ENCODE measurements around the gene ARHGEF1.
"Not testable (repeated sequence)": the region's sequence is repeated elsewhere in the genome, so short reads cannot be mapped to it uniquely, and the experiment has no call there.

The ARHGEF1 gene

GRCh38 chr19:41909706-41910105 lies 26.7 kb downstream of the ARHGEF1 start:
- H3K4me1 ChIP-seq (ENCODE audit: control insufficient read depth in 1 of 2, insufficient read depth in 2 of 2, low read length in 2 of 2) = no peaks in the 10 kb centered on the region
- H3K4me3 ChIP-seq (ENCODE audit: low read depth in 1 of 2, low read length in 2 of 2) = no peak overlapping the region
- H3K36me3 ChIP-seq (ENCODE audit: control insufficient read depth in 1 of 2, insufficient read depth in 2 of 2, low read length in 2 of 2) = peaks cover 5 to 25% of the 10 kb centered on the region in 2 donors
- H3K9me3 ChIP-seq (ENCODE audit: control insufficient read depth in 1 of 2, low read length in 2 of 2) = no peaks in the 10 kb centered on the region
- no peak overlapping the region for H3K27ac ChIP-seq (ENCODE audit: low read length)
- H3K27me3 ChIP-seq (ENCODE audit: low read depth, low read length) = peaks cover 29% of the 10 kb centered on the region

GRCh38 chr19:41910240-41910991 lies 27.4 kb downstream of the ARHGEF1 start:
- H3K27me3 ChIP-seq (ENCODE audit: low read depth, low read length) = peaks cover 32% of the 10 kb centered on the region
- H3K36me3 ChIP-seq (ENCODE audit: control insufficient read depth in 1 of 2, insufficient read depth in 2 of 2, low read length in 2 of 2) = peaks cover 1 to 18% of the 10 kb centered on the region in 2 donors
- H3K27ac ChIP-seq (ENCODE audit: low read length) = no peak overlapping the region
- H3K4me3 ChIP-seq (ENCODE audit: low read depth in 1 of 2, low read length in 2 of 2) = no peak overlapping the region
- H3K9me3 ChIP-seq (ENCODE audit: control insufficient read depth in 1 of 2, low read length in 2 of 2) = no peaks in the 10 kb centered on the region
- peaks cover 0 to 5% of the 10 kb centered on the region in 2 donors for H3K4me1 ChIP-seq (ENCODE audit: control insufficient read depth in 1 of 2, insufficient read depth in 2 of 2, low read length in 2 of 2)

GRCh38 chr19:41910992-41911888 lies 28.3 kb downstream of the ARHGEF1 start:
- peaks cover 0 to 8% of the 10 kb centered on the region in 2 donors for H3K4me1 ChIP-seq (ENCODE audit: control insufficient read depth in 1 of 2, insufficient read depth in 2 of 2, low read length in 2 of 2)
- no peak overlapping the region for H3K27ac ChIP-seq (ENCODE audit: low read length)
- H3K36me3 ChIP-seq (ENCODE audit: control insufficient read depth in 1 of 2, insufficient read depth in 2 of 2, low read length in 2 of 2) = peaks cover 0 to 10% of the 10 kb centered on the region in 2 donors
- H3K4me3 ChIP-seq (ENCODE audit: low read depth in 1 of 2, low read length in 2 of 2) = no peak overlapping the region
- no peaks in the 10 kb centered on the region for H3K9me3 ChIP-seq (ENCODE audit: control insufficient read depth in 1 of 2, low read length in 2 of 2)
- H3K27me3 ChIP-seq (ENCODE audit: low read depth, low read length) = peaks cover 39% of the 10 kb centered on the region

DNA sequence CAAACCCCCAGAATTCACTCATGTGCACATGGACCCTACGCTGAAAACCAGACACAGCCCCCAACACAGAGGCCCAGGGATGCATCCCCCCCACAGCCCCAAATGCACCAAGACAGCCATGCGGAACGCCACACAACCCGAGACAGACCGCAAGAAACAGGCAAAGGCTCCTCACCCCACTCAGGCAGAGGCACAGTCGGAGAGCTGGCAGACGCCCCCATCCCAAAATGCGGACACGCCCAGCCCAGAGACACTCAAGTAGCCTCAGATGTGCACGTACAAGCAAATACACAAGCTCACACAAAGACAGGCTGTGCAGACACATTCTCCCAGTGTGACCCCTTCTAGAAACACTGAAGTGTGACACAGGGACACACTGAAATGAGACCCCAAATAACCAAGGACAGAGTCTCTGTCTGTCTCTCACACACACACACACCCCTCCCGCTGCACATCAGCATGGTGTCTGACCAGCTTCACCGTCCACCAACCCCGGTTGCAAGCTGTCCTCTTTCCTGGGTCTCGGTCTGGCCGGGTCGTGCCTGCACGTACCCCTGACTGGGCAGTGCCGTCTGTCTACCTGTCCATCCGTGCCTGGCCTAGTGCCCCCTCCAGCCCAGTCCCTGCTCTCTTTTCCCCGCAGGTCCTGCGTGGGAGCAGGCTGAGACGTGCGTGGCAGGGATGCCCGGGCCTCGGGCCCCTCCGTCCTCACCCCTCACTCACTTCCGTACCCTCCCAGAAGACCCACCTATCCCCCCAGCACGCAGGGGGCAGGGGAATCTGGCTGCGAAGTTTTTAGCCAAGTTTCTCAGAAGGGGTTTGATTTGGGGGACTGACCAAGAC lies 29.1 kb downstream of the ARHGEF1 start:
- Histone ChIP-seq H3K27ac (ENCODE audit: low read length) (no peak overlapping the region), H3K9me3 (ENCODE audit: control insufficient read depth in 1 of 2, low read length in 2 of 2) (no peaks in the 10 kb centered on the region), H3K4me3 (ENCODE audit: low read depth in 1 of 2, low read length in 2 of 2) (no peak overlapping the region), H3K36me3 (ENCODE audit: control insufficient read depth in 1 of 2, insufficient read depth in 2 of 2, low read length in 2 of 2) (peaks cover 0 to under 1% of the 10 kb centered on the region in 2 donors), H3K4me1 (ENCODE audit: control insufficient read depth in 1 of 2, insufficient read depth in 2 of 2, low read length in 2 of 2) (peaks cover 0 to 8% of the 10 kb centered on the region in 2 donors), H3K27me3 (ENCODE audit: low read depth, low read length) (peaks cover 48% of the 10 kb centered on the region)

DNA sequence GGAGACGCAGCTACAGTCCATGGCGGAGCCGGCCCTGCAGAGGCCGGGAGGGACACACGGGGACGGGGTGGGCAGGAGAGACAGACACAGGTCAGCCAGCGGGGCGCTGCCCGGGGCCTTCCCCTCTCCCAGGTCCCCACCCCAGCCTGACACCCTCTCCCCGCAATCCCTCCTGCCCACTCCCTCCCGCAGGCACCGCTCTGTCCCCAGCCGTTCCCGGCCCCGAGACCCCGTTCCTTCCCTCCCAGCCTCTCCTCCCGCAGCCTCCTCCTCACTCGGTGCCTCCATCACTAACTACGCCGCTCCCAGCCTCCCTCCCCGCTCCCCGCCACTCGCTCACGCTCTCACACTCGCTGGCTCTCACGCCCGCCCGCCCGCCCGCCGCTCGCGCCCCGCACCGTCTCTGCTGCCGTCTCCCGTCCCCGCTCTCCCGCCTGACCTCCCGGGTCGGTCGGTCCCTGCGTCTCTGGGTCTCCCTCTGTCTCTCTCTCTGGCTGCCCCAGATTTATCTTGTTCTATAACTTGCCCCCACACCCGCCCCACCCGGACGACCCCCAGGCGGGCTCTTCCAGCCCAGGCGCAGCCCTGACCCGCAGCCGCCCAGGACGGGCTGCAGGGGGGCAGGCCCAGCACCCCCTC lies 30.0 kb downstream of the ARHGEF1 start:
- Histone ChIP-seq H3K27me3 (ENCODE audit: low read depth, low read length) (peaks cover 48% of the 10 kb centered on the region), H3K4me3 (ENCODE audit: low read depth in 1 of 2, low read length in 2 of 2) (no peak overlapping the region), H3K9me3 (ENCODE audit: control insufficient read depth in 1 of 2, low read length in 2 of 2) (no peaks in the 10 kb centered on the region), H3K27ac (ENCODE audit: low read length) (no peak overlapping the region), H3K4me1 (ENCODE audit: control insufficient read depth in 1 of 2, insufficient read depth in 2 of 2, low read length in 2 of 2) (peaks cover 0 to 8% of the 10 kb centered on the region in 2 donors), H3K36me3 (ENCODE audit: control insufficient read depth in 1 of 2, insufficient read depth in 2 of 2, low read length in 2 of 2) (no peaks in the 10 kb centered on the region)

DNA sequence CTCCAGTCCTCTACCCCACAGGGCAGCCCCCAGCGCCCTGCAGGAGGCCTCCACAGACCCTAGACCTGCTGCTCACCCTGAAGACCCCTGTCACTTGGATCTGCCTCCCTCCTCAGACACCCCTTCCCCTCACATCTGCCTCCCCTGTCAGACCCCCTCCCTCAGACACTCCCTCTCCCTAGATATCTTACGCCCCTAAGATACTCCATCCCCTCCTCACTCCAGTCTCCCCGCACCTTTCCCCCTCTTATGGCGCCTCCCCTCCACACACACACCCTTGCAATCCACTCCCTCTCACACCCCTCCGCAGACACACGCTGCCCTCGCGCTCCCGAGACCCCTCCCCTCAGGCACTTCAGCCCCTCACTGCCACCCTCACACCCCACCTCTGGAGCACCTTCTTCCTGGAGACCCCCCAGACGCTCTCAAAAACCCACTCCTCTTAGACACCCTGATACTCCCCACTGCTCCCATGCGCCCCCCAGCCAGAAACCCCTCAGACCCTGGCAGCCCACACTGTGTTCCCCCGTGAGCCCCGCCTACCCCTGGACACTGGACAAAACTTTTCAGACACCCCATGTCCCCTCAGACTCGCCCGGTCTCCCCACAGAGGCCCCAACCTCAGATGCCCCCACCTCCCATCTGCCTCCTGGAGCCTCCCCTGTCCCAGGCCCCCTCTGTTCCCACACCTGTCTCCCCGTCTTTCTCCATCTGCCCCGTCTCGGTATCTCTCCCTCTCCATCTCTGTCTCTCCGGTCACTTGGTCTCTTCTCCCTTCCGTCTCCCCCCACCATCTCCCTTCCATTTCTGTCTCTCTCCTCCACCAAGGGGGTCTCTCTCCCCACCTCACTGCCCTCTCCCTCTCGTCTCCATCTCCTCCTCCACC lies 30.8 kb downstream of the ARHGEF1 start:
- H3K4me3 ChIP-seq (ENCODE audit: low read depth in 1 of 2, low read length in 2 of 2) = no peak overlapping the region
- no peaks in the 10 kb centered on the region for H3K9me3 ChIP-seq (ENCODE audit: control insufficient read depth in 1 of 2, low read length in 2 of 2)
- H3K4me1 ChIP-seq (ENCODE audit: control insufficient read depth in 1 of 2, insufficient read depth in 2 of 2, low read length in 2 of 2) = peaks cover 0 to 8% of the 10 kb centered on the region in 2 donors
- H3K27ac ChIP-seq (ENCODE audit: low read length) = no peak overlapping the region
- peaks cover 53% of the 10 kb centered on the region for H3K27me3 ChIP-seq (ENCODE audit: low read depth, low read length)
- no peaks in the 10 kb centered on the region for H3K36me3 ChIP-seq (ENCODE audit: control insufficient read depth in 1 of 2, insufficient read depth in 2 of 2, low read length in 2 of 2)

GRCh38 chr19:41914424-41914834 lies 31.4 kb downstream of the ARHGEF1 start:
- not testable (repeated sequence) for H3K9me3 ChIP-seq (ENCODE audit: control insufficient read depth in 1 of 2, low read length in 2 of 2); H3K4me3 ChIP-seq (ENCODE audit: low read depth in 1 of 2, low read length in 2 of 2); H3K27ac ChIP-seq (ENCODE audit: low read length); H3K36me3 ChIP-seq (ENCODE audit: control insufficient read depth in 1 of 2, insufficient read depth in 2 of 2, low read length in 2 of 2); H3K4me1 ChIP-seq (ENCODE audit: control insufficient read depth in 1 of 2, insufficient read depth in 2 of 2, low read length in 2 of 2)
- peaks cover 60% of the 10 kb centered on the region for H3K27me3 ChIP-seq (ENCODE audit: low read depth, low read length)

DNA sequence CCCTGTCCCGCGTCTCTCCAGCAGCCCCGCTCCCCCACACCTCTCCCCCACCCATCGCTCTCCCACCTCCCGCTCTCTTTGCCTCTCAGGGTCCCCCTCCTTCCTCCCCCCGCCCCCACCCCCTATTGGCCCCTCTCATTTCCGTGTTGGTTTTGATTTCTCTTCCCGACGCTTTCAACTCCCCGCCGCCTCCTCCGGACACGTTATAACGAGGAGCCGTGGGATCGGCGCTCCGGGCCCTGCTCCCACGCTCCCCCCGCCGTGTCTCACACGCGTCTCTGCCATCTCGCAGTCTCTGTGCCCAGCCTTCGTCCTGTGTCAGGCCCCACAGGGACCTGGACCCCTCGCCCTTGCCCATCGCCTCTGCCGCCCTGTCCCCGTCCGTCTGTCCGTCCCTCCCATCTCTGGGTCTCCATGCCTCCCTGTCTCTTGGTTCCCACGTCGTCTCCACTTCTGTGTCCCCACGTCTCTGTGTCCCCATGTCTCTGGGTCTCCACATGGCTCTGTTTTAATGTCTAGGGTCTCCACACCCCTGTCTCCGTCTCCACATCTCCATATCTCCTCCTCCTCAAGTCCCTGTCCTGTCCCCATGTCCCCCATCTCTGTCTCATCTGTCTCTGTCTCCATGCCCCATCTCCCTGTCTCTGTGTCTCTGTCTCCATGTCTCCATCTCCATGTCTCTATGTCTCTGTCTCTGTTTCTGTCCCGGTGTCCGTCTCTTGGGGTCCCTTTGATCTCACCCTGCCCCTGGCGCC lies 32.2 kb downstream of the ARHGEF1 start:
- Histone ChIP-seq H3K9me3 (ENCODE audit: control insufficient read depth in 1 of 2, low read length in 2 of 2) (no peaks in the 10 kb centered on the region), H3K36me3 (ENCODE audit: control insufficient read depth in 1 of 2, insufficient read depth in 2 of 2, low read length in 2 of 2) (no peaks in the 10 kb centered on the region), H3K4me3 (ENCODE audit: low read depth in 1 of 2, low read length in 2 of 2) (no peak overlapping the region), H3K4me1 (ENCODE audit: control insufficient read depth in 1 of 2, insufficient read depth in 2 of 2, low read length in 2 of 2) (peaks cover 0 to 8% of the 10 kb centered on the region in 2 donors), H3K27ac (ENCODE audit: low read length) (no peak overlapping the region), H3K27me3 (ENCODE audit: low read depth, low read length) (peaks cover 66% of the 10 kb centered on the region)

GRCh38 chr19:41915776-41916414 lies 32.9 kb downstream of the ARHGEF1 start:
- peaks cover 0 to 8% of the 10 kb centered on the region in 2 donors for H3K4me1 ChIP-seq (ENCODE audit: control insufficient read depth in 1 of 2, insufficient read depth in 2 of 2, low read length in 2 of 2)
- no peak overlapping the region for H3K27ac ChIP-seq (ENCODE audit: low read length)
- H3K9me3 ChIP-seq (ENCODE audit: control insufficient read depth in 1 of 2, low read length in 2 of 2) = no peaks in the 10 kb centered on the region
- no peak overlapping the region for H3K4me3 ChIP-seq (ENCODE audit: low read depth in 1 of 2, low read length in 2 of 2)
- no peaks in the 10 kb centered on the region for H3K36me3 ChIP-seq (ENCODE audit: control insufficient read depth in 1 of 2, insufficient read depth in 2 of 2, low read length in 2 of 2)
- peaks cover 73% of the 10 kb centered on the region for H3K27me3 ChIP-seq (ENCODE audit: low read depth, low read length)
